Stimulated activated CD8-positive, alpha-beta memory T cell treated with anti-CD3 and anti-CD28 coated beads, Interleukin-4, amount 100 ng/mL, for 4 hours (primary cell): ENCODE data around the gene PEX7.
"Not testable (repeated sequence)": the region's sequence is repeated elsewhere in the genome, so short reads cannot be mapped to it uniquely, and the experiment has no call there.

ENCODE experiments used
- DNase-seq, 2 donors: peaks; one replicate each; pipeline ENCODE4 v3.0.0-alpha.2; 2020; ENCODE audit warnings: low read depth in 2 of 2, low spot score in 1 of 2

The PEX7 gene

DNA sequence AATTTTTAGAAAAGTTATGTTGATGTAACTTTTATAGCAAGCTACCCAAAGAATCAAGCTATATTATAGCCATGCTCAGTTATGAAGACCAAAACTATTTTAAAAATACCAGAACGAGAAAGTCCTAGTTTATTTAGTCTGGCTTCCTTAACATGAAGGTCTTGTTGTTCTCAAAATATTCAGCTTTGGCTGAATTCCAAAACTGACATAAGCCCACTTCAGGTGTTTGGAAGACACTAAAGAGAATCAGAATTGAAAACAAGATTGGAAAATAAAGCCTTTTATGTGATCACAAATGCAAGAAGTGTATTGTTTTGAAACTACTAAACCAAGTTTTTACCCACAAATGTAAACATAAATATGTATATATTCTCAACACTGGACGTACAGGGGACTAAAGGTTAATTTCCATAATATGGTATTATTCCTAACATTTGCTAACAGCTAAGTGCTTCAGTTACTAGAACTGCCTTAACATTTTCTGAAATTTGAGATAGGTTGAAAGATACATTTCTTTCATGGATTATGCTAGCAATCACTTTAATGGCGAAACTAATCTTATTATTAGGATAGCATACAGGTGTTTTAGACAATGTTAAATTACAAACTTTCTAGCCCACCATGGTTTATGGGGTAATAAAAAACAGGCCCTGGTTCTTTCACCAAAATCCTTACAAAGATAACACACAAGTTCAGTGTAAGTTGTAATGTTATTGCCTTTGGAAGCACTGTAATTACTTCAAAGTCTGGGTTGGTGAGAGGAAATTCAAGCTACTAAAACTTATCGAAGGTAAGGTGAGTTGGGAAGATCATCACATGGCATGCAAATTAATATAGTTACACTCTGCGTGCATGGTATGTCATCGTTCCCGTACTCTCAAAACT, 31.7 kb upstream of the PEX7 start:
- no peak for DNase-seq

DNA sequence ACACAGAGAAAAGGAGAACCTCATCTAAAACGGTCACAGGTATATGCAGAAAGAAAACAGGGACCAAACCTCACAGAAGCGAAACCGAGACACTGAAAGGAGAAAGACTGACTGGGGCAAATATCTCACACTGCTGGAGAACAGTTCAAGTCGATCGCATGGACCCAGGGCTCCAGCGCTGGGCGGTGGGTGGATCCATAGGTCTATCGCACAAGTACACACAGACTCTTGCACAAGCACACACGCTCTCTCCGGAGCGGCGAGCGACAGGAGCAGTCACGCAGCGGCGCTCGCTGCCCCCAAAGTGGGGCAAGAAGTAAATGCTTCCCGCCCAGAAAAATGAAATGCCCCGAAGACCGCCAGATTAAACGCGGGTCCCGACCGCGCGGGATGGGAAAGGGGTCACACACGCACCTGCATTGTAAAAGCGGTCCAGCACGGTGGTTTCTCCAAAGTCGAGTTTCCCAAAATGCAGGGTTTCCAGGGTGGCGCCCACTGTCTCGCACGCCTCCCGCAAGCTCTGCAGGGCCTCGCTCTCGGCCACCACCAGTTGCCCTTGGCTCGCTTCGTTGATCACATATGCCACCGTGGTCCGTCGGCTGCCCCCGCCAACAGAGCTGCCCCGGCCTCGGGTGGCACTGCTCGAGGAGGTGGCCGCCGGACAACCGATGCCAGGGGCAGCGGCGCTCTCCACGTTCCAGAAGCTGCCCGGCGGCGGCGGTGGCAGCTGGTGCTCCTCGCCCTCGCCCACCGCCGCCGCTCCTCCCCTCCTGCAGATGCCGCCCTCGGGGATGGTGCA, 30.9 kb upstream of the PEX7 start:
- peak; percentile 9 to 21 for DNase-seq

DNA sequence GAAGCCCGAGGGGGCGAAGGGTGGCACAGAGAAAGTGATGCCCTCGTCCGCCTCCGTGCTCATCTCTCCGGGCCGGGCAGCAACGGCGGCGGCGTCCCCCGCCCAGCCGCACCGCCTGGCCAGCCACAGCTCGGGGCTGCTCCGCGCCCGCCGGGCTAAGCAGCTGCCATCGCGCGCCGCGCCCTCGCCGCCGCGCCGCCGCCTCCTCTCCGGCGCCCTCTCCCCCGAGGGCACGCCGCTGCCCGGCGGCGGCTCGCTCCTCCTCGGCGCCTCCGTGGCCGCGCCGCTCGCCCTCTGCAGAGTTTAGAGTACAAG, 30.3 kb upstream of the PEX7 start:
- DNase-seq, result no peak

DNA sequence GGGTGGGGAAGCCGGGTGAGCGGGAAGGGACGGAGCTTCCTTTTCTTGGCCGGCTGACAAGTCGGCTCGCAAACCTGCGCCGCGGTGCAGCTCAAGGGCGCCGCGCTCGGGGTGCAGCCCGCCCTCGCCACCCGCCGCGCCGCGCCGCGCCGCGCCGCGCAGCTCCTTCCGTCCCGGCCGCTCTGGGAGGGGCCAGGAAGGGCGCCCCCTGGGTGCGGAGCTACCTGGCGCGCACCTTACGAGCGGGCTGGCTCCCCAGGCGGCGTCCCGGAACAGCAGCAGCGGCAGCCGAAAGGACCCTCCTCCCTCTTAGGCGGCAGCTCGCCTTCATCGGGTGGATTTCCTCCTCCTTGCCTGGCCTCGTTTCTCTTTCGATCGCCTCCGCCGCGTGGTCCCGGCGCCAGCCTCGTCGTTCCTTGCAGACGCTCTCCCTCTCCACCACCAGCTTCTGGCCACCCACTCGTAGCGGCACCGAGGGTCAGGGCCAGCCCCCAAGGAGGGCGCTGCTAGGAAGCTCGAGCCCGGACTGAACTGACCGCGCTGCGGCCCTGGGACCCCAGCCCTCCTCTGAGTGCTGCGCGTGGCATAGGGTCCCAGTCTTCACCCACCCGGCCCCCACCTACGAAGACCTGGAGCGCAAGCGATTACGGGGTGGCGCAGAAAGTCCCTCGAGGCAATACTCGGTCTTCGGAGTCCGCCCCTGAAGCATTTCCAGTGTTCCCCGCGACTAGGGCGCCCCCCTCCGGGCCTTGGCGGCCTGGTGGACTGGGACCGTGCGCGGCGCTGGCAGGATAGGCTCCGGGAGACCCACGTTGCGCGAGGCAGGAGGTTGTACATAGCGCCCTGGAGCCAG, 29.8 kb upstream of the PEX7 start, which contains the start of gene MAP3K5:
Gene MAP3K5 (minus strand): TSS at position 68 of the 853 bp plus-strand sequence. CDS start 320 bp downstream, outside the sequence.
- peak; percentile 85 to 94 for DNase-seq

DNA sequence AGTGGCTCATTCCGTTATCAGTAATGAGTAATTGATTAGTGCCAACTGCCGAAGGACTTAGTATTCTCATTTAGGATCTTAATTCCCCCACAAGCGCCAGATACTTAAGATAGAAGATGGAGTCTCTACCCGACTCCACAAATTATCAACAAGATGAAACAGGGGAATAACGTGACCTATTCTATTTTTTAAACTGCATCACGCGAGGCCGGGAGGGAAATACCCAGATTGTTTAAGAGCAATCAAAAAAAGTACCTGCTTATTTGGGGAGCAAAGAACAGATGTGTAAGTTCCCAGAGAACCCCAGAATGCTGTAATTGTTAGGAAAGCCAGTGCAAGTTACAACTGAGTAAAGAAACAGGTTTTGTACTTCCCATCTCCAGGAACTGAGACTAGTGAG, 29.0 kb upstream of the PEX7 start:
- DNase-seq, result no peak

DNA sequence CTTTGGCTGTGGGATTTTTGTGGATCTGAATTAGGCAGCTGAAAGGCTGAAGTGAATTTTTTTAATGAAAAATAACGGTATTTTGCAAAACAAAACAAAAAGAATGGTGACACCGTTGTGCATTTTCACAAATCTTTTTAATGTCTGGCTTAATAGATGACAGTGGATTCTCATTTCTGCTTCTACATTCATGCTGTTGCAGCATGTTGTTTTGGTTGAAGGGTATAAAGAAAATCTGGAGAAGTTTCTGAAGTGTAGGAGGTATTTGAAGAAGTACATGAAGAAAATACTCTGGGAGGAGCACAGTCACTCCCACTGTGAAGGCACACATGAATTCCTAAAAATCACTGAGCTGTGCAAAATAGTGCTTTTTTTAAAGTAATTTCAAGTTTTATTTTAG, 27.0 kb upstream of the PEX7 start:
- DNase-seq, result no peak

DNA sequence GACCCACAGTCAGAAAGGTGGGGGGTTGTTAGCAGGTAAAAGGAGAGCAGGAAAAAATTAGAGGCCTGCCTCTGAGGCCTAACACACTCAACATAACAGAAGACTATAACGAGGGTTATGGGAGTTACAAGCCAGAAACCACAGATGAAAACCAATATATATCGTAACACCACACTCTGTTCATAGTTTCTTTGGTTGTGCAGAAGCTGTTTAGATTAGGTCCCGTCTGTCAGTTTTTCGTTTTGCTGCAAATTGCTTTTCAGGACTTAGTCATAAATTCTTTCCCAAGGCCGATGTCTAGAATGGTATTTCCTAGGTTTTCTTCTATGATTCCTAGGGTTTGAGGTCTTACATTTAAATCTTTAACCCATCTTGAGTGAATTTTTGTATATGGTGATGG, 26.4 kb upstream of the PEX7 start:
- no peak for DNase-seq

DNA sequence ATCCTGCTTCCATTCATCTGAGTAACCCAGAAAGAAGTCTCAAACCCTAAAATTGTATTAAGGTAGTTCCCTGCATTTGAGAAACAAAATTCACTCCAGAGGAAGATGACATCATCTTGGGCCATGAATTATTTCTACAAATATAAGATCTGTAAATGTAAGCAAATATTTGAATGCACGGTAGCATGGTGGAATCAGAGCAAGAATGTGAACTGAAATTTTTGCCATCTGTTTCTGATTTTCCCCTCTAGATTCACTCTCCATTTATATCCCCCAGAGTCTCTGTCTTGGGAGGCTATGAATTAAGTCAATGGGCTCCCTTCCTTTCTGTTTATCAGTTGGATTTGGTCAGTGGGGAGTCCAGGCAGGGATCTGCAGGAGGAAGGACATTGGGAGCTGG, 24.3 kb upstream of the PEX7 start:
- no peak for DNase-seq

DNA sequence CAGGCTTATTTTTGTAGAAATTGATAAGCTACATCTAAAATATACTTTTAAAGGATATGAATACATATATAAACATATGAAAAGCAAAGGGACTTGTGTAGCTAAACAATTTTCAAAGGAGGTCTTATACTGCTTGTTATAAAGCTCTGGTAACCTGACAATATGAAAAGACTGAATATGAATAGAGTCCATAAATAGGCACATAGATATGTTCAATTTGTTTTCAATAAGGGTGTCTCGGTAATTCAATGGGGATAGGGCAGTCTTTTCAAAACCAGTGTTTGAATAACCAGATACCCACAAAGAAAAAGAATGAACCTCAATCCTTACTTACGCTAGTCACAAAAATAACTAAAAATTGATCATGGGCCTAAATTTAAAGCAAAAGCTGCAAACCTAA, 20.8 kb upstream of the PEX7 start:
- no peak for DNase-seq

DNA sequence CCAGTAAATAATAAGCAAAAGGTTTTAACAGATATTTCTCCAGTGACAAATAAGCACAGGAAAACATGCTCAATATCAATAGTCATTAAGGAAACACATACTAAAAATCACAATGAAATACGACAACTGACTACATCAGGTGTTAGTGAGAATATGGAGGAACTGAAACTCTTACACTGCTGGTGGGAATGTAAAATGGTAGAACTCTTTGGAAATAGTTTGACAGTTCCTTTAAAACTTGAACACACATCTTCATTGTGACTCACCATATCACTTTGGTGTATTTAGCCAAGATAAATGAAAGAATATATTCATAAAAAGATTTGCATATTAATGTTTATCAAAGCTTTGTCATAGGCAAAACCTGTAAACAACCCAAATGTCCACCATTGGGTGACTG, 18.8 kb upstream of the PEX7 start:
- DNase-seq, result no peak

DNA sequence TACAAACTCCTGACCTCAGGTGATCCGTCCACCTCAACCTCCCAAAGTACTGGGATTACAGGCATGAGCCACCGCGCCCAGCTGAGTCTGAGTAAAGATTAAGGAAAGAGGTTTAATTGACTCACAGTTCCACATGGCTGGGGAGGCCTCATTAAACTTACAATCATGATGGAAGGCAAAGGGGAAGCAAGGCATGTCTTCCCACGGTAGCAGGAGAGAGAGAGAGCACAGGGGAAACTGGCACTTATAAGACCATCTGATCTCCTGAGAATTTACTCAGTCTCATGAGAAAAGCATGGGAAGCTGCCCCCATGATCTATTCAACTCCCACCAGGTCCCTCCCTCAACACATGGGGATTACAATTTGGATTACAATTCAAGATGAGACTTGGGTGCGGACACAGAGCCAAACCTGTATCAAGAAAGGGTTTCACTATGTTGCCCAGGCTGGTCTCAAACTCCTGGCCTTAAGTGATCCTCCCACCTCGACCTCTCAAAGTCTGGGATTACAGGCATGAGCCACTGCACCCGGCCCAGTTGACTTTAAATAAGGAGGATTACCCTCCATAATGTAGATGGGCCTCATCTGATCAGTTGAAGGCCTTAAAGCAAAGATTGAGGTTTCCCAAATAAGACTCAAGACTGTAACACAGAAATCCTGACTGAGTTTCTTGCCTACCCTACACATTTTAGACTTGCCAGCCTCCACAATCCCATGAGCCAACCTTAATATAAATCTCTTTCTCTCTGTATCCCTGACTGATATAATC, 13.1 kb upstream of the PEX7 start:
- no peak for DNase-seq

DNA sequence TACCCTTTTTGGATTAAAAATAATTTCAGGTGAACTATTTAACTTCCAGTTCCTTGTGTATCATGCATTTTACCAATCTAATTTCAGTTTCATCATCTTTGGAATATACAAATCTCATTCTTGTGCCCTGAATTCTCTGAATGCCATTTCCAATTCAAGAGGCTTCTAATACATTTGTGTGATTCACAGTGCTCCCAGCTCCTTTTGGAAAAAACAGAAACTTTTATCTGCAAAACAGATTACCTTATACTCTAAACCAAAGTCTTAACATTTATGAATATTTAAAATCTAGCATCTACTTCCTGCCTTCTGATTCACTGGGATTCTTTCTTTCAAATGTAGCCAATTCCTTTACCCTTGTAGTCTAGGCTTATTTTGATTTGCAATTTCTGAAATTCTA, 11.1 kb upstream of the PEX7 start:
- no peak for DNase-seq

DNA sequence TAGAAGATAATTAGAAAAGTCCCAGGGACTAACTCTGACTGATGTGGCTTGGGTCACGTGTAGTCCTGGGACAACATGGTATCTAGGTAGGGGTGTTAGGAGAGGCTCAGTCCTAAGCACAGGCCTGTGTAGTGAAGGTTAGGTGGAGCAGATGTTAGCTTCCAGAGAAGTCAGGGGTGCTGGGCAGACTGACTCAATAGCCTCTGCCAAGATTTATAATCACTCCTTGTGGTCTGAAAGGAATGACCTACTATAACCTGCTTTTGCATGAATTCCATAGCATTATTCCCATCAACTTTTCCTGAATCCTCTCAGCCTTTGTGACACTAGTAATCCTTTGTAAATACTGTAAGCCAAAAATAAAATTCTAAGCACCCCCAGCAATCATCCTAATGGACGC, 10.2 kb upstream of the PEX7 start:
- DNase-seq, result no peak

DNA sequence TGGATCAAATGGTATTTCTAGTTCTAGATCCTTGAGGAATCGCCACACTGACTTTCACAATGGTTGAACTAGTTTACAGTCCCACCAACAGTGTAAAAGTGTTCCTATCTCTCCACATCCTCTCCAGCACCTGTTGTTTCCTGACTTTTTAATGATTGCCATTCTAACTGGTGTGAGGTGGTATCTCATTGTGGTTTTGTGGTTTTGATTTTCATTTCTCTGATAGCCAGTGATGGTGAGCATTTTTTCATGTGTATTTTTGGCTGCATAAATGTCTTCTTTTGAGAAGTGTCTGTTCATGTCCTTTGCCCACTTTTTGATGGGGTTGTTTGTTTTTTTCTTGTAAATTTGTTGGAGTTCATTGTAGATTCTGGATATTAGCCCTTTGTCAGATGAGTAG, 6.8 kb upstream of the PEX7 start:
- not testable (repeated sequence) for DNase-seq

DNA sequence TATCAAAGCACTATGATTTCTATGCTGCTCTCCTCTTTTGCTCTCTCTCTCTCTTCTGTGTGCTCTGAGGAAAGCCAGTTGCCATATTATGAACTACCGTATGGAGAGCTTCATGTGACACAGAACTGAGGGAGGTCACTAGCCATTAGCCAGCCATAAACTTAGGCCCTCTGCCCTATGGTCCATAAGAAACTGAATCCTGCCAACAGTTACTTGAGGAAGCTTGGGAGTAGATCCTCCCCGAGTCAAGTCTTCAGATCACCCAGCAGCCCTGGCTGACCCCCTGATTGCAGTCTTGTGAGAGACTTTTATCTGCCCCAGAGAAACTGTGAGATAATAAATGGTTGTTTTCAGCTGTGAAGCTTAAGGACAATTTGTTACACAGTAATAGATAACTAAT, 5.7 kb upstream of the PEX7 start:
- no peak for DNase-seq

DNA sequence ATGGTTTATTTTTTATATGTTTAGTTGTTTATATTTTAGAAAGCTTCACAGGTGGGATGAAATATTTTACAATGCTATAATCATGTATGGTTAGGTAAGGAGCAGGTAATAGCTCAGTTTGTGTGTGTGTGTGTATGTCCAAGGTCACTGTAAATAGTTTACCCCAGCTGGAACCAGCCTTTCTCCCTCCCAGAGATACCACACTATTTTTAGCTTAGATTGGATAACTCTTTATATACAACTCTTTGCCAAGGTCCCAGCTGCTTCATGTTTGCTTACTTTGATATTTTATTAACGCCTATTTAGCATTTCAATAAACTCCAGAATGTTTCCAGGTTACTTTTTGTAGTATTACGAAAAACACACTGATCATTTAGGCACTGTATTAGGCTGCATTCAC, 1.8 kb upstream of the PEX7 start:
- DNase-seq, result no peak

DNA sequence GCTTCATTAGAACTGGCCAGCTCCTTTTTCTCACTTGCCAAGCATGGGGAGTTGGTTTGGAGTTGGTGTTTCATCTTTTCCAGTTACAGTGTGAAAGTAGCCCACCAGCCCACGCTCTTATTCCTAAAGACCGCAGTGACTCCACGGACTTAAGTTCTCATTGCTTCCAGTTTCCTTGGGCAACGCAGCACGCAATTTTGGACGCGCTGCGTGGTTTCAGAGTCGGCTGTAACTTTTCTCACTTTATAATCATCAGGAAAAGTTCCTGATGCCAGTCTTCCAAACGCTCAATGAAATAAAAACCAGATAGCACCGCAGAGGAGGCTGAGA, 381 bp upstream of the PEX7 start:
- DNase-seq, result no peak

DNA sequence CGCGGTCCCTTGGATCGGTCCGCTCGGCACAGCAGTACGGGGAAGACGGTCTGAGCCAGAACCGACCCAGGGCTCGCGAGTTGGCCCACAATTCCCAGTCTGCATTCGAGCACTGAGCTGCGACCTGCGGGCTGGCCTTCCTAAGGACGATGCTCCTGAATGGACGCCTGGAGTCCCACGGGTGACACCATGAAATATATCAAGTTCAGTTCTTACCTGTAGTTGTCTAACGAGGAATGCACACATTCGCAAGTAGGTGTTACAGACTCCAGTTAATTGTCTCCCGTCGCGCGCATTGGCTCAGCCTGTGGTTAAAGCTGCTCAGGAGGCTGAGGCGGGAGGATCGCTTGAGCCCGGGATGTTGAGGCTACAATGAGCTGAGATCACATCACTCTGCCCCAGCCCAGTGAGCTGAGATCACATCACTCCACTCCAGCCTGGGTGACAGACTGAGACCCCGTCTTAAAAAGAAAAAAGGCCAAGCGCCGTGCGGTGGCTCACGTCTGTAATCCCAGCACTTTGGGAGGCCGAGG, 802 bp downstream of the PEX7 start:
- no peak for DNase-seq

DNA sequence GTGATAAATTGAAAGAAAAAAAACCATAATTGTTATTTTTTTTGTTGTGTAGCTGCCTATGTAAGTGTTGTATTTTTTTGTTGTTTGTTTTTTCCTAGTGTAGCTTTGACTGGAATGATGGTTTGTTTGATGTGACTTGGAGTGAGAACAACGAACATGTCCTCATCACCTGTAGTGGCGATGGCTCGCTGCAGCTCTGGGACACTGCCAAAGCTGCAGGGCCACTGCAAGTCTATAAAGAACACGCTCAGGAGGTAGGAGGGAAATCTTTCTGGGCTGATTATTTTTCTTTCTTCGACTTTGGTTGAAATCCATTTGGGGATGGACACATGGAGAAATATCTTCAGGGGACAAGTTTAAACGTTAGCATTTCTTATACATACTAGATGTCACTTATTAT, 3.8 kb downstream of the PEX7 start:
- no peak for DNase-seq

DNA sequence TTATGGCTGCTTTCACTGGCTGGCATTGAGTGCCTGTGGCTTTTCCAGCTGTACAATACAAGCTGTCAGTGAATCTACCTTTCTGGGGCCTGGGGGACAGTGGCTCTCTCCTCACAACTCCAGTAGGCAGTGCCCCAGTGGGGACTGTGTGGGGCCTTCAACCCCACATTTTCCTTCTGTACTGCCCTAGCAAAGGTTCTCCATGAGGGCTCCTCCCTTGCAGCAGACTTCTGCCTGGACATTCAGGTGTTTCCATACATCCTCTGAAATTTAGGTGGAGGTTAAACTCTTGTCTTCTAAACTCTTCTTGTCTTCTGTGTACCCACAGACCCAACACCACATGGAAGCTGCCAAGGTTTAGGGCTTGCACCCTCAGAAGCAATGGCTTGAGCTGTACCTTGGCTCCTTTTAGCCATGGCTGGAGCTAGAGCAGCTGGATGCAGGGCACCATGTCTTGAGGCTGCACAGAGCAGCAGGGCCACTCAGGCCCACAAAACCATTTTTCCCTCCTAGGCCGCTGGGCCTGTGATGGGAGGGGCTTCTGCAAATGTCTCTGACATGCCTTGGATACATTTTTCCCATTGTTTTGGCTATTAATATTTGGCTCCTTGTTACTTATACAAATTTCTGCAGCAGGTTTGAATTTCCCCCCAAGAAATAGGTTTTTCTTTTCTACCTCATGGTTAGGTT, 9.6 kb downstream of the PEX7 start:
- no peak for DNase-seq
